IMR-90 (cell line): Measurements from ENCODE around the gene ZC2HC1C. TPM values are rescaled to one million over a fixed set of nuclear protein-coding genes. Genes with fewer than 3 reads are reported as not detected.

Experiments used
- ATAC-seq: fragments of 200-7000 bp; cut with Tn5 transposase; 2 replicates; pipeline ENCODE4 v1.9.1; 2020; ENCODE audit warnings: low read depth, mild to moderate bottlenecking, moderate library complexity
- BruUV-seq: library from RNA; stranded (reverse); fragments of 400-500 nt; replicated peaks from 2 replicates; lab custom pipeline; 2021; lab: Mats Ljungman, UMichigan
- CTCF ChIA-PET: fragments of 300-600 bp; formaldehyde crosslinking; extraction: SDS; loops from one replicate; lab custom pipeline; 2021; ENCODE audit warnings: antibody characterized with exemption; lab: Yijun Ruan, JAX
- POLR2A ChIA-PET: fragments of 300-600 bp; sonication (Branson Sonifier 250); formaldehyde crosslinking; loops from one replicate; lab custom pipeline; 2022; ENCODE audit warnings: antibody characterized with exemption; ENCODE audit not compliant: unreplicated experiment; lab: Charles Lee
- DNase-seq: peaks from one replicate; pipeline ENCODE4 v3.0.0; 2013
- H2AFZ ChIP-seq: replicated peaks from 2 replicates; pipeline ENCODE3; 2013; ENCODE audit warnings: low read length, mild to moderate bottlenecking; ENCODE audit not compliant: poor library complexity
- H2AK5ac ChIP-seq: 2 replicates; pipeline ENCODE4 v1.6.1; 2013; ENCODE audit warnings: low read depth, low read length, inconsistent platforms
- H2AK9ac ChIP-seq: replicated peaks from 2 replicates; pipeline ENCODE3; 2013; ENCODE audit warnings: mild to moderate bottlenecking, low read depth, low read length, moderate library complexity; ENCODE audit not compliant: poor library complexity
- H2BK120ac ChIP-seq: 2 replicates; pipeline ENCODE4 v1.6.1; 2013; ENCODE audit warnings: low read depth, low read length, inconsistent platforms
- H2BK15ac ChIP-seq: 3 replicates; pipeline ENCODE4 v1.6.1; 2013; ENCODE audit warnings: low read depth, low read length, inconsistent platforms
- H2BK20ac ChIP-seq: 2 replicates; pipeline ENCODE4 v1.6.1; 2013; ENCODE audit warnings: low read depth, mild to moderate bottlenecking, inconsistent platforms, low read length, moderate library complexity
- H2BK5ac ChIP-seq: 2 replicates; pipeline ENCODE4 v1.6.1; 2013; ENCODE audit warnings: mild to moderate bottlenecking, low read depth, low read length, inconsistent platforms; ENCODE audit not compliant: poor library complexity, severe bottlenecking
- H3K14ac ChIP-seq: replicated peaks from 2 replicates; pipeline ENCODE4 v1.6.1; 2013; ENCODE audit warnings: low read depth, low read length, inconsistent platforms
- H3K18ac ChIP-seq: 2 replicates; pipeline ENCODE4 v1.6.1; 2013; ENCODE audit warnings: low read depth, low read length, control low read depth
- H3K23ac ChIP-seq: 2 replicates; pipeline ENCODE4 v1.6.1; 2013; ENCODE audit warnings: low read depth, low read length, inconsistent platforms
- H3K27ac ChIP-seq: 2 replicates; pipeline ENCODE4 v1.5.1; 2013; ENCODE audit warnings: mild to moderate bottlenecking, control low read depth, low read length; ENCODE audit not compliant: insufficient read depth
- H3K27me3 ChIP-seq: 2 replicates; pipeline ENCODE4 v1.6.1; 2013; ENCODE audit warnings: low read length; ENCODE audit not compliant: control insufficient read depth, insufficient read depth
- H3K36me3 ChIP-seq: 2 replicates; pipeline ENCODE4 v1.6.1; 2013; ENCODE audit warnings: low read length, mixed read lengths; ENCODE audit not compliant: control insufficient read depth, insufficient read depth
- H3K4ac ChIP-seq: 2 replicates; pipeline ENCODE4 v1.6.1; 2013; ENCODE audit warnings: low read depth, low read length, inconsistent platforms
- H3K4me1 ChIP-seq: 2 replicates; pipeline ENCODE4 v1.6.1; 2013; ENCODE audit warnings: low read length, mixed read lengths; ENCODE audit not compliant: control insufficient read depth, insufficient read depth
- H3K4me2 ChIP-seq: 2 replicates; pipeline ENCODE4 v1.6.1; 2013; ENCODE audit warnings: low read depth, mild to moderate bottlenecking, control low read depth, low read length, moderate library complexity
- H3K4me3 ChIP-seq: 2 replicates; pipeline ENCODE4 v1.5.1; 2013; ENCODE audit warnings: low read depth, mild to moderate bottlenecking, control low read depth, low read length, moderate library complexity; ENCODE audit not compliant: insufficient read depth
- H3K56ac ChIP-seq: 2 replicates; pipeline ENCODE4 v1.6.1; 2013; ENCODE audit warnings: low read length, inconsistent platforms; ENCODE audit not compliant: insufficient read depth; ENCODE audit errors: extremely low read depth
- H3K79me1 ChIP-seq, 2 experiments: 2 replicates each; pipeline ENCODE4 v1.6.1; 2013; ENCODE audit warnings: low read length in 2 of 2, inconsistent platforms in 1 of 2, low read depth in 1 of 2
- H3K9ac ChIP-seq: 2 replicates; pipeline ENCODE4 v1.6.1; 2013; ENCODE audit warnings: low read depth, low read length, control low read depth
- H3K9me1 ChIP-seq: 2 replicates; pipeline ENCODE4 v1.6.1; 2013; ENCODE audit warnings: low read length, inconsistent platforms; ENCODE audit not compliant: insufficient read depth
- H3K9me3 ChIP-seq: 2 replicates; pipeline ENCODE4 v1.6.1; 2013; ENCODE audit warnings: low read length; ENCODE audit not compliant: control insufficient read depth, insufficient read depth
- H4K20me1 ChIP-seq: 2 replicates; pipeline ENCODE4 v1.6.1; 2013; ENCODE audit warnings: low read length, inconsistent platforms; ENCODE audit not compliant: insufficient read depth
- H4K5ac ChIP-seq: 2 replicates; pipeline ENCODE4 v1.6.1; 2013; ENCODE audit warnings: mild to moderate bottlenecking, low read depth, low read length, control low read depth
- H4K8ac ChIP-seq, 2 experiments: 2 replicates each; pipeline ENCODE4 v1.6.1; 2013; ENCODE audit warnings: low read depth in 2 of 2, low read length in 2 of 2, control low read depth in 1 of 2, inconsistent platforms in 1 of 2
- H4K91ac ChIP-seq: 2 replicates; pipeline ENCODE4 v1.6.1; 2013; ENCODE audit warnings: low read depth, low read length, inconsistent platforms; ENCODE audit not compliant: insufficient read depth
- BHLHE40 ChIP-seq: fragments of 150-350 bp; IDR thresholded peaks from 2 replicates; pipeline ENCODE4 v1.6.1; 2016; ENCODE audit warnings: mild to moderate bottlenecking, low read depth, low read length
- CEBPB ChIP-seq: IDR thresholded peaks from 2 replicates; pipeline ENCODE4 v1.6.1; 2012; ENCODE audit warnings: low read depth, low read length, improper control_type of control experiment
- CHD1 ChIP-seq: IDR thresholded peaks from 2 replicates; pipeline ENCODE4 v1.6.1; 2012; ENCODE audit warnings: low read depth, low read length, improper control_type of control experiment
- CTCF ChIP-seq: conservative IDR thresholded peaks from 2 replicates; pipeline ENCODE4 v1.5.1; 2012; ENCODE audit warnings: mild to moderate bottlenecking, low read depth, low read length, improper control_type of control experiment
- ELK1 ChIP-seq: fragments of 150-350 bp; IDR thresholded peaks from 2 replicates; pipeline ENCODE4 v1.6.1; 2016; ENCODE audit warnings: low read depth, mild to moderate bottlenecking, low read length, moderate library complexity, borderline replicate concordance
- FOS ChIP-seq: fragments of 150-350 bp; IDR thresholded peaks from 2 replicates; pipeline ENCODE4 v1.6.1; 2016; ENCODE audit warnings: low read depth, low read length
- MAFK ChIP-seq: IDR thresholded peaks from 2 replicates; pipeline ENCODE4 v1.6.1; 2012; ENCODE audit warnings: low read depth, low read length, improper control_type of control experiment
- MAZ ChIP-seq: IDR thresholded peaks from 2 replicates; pipeline ENCODE4 v1.6.1; 2012; ENCODE audit warnings: low read depth, mild to moderate bottlenecking, low read length, improper control_type of control experiment, moderate library complexity, borderline replicate concordance
- MXI1 ChIP-seq: IDR thresholded peaks from 2 replicates; pipeline ENCODE4 v1.6.1; 2012; ENCODE audit warnings: low read depth, mild to moderate bottlenecking, low read length, moderate library complexity, borderline replicate concordance
- NFE2L2 ChIP-seq: fragments of 150-350 bp; IDR thresholded peaks from 2 replicates; pipeline ENCODE4 v1.6.1; 2016; ENCODE audit warnings: low read depth, mild to moderate bottlenecking, low read length
- POLR2A ChIP-seq: IDR thresholded peaks from 2 replicates; pipeline ENCODE4 v1.6.1; 2012; ENCODE audit warnings: mild to moderate bottlenecking, low read depth, low read length
- RAD21 ChIP-seq: IDR thresholded peaks from 2 replicates; pipeline ENCODE4 v1.6.1; 2012; ENCODE audit warnings: low read length, improper control_type of control experiment
- RCOR1 ChIP-seq: IDR thresholded peaks from 2 replicates; pipeline ENCODE4 v1.6.1; 2012; ENCODE audit warnings: mild to moderate bottlenecking, low read length, improper control_type of control experiment; ENCODE audit not compliant: insufficient replicate concordance
- RFX5 ChIP-seq: IDR thresholded peaks from 2 replicates; pipeline ENCODE4 v1.8.0; 2012; ENCODE audit warnings: low read depth, mild to moderate bottlenecking, low read length, moderate library complexity
- SMC3 ChIP-seq: fragments of 150-350 bp; IDR thresholded peaks from 2 replicates; pipeline ENCODE4 v1.6.1; 2016; ENCODE audit warnings: low read depth, mild to moderate bottlenecking, antibody characterized with exemption, low read length, moderate library complexity
- USF2 ChIP-seq: fragments of 150-350 bp; IDR thresholded peaks from 2 replicates; pipeline ENCODE4 v1.6.1; 2017; ENCODE audit warnings: mild to moderate bottlenecking, antibody characterized with exemption, low read length, low read depth
- WGBS, 2 experiments: methylation state at CpG; one replicate each; pipeline versions ENCODE4 v1.1.5 to v1.1.7; 2013; ENCODE audit warnings: missing lambda C conversion rate in 2 of 2; ENCODE audit not compliant: insufficient read length in 1 of 2; ENCODE audit errors: extremely low coverage in 2 of 2; 5-methylcytosine and 5-hydroxymethylcytosine counted together
- dilution Hi-C: fragments of 300-500 bp; cut with HindIII; formaldehyde crosslinking; loops from one replicate; pipeline ENCODE4 v1.14.3; 2018; ENCODE audit warnings: low sequenced_read_pairs; ENCODE audit not compliant: unreplicated experiment
- in situ Hi-C: fragments of 300-500 bp; cut with MboI; formaldehyde crosslinking; loops from 3 replicates; pipeline ENCODE4 v1.14.3; 2019; ENCODE audit warnings: low sequenced_read_pairs, inconsistent platforms, mixed read lengths
- intact Hi-C: fragments of 100-400 bp; cut with micrococcal nuclease; formaldehyde crosslinking; loops from 2 replicates; pipeline ENCODE4 v1.10.0; 2022
- polyA plus RNA-seq, 3 experiments: library from polyadenylated mRNA; depleted of rRNA; stranded (reverse); fragments of >200 nt; gene quantifications; 2 replicates each; pipeline ENCODE4 v1.2.3, GENCODE V29; 2012; ENCODE audit warnings: low replicate concordance in 1 of 3
- total RNA-seq: library from RNA; depleted of rRNA; stranded (reverse); fragments of >200 nt; gene quantifications from 2 replicates; pipeline ENCODE4 v1.2.3, GENCODE V29; 2012

Gene ZC2HC1C
- total and polyA plus RNA-seq, 2 of the 4 experiments (the other 2 are of a cell fraction): 0.15 to 0.54 TPM

GRCh38 chr14:75081660-75082229, 12.3 kb downstream of the ZC2HC1C start:
- Histone ChIP-seq H2AFZ (no peak overlapping the region), H3K27ac (no peak overlapping the region), H3K18ac (no peak overlapping the region), H2BK20ac (no peak overlapping the region), H3K79me1 (no peaks in the 10 kb centered on the region), H3K4me3 (no peak overlapping the region), H4K91ac (no peak overlapping the region), H3K4me2 (no peak overlapping the region), H3K4ac (no peak overlapping the region), H3K56ac (no peak overlapping the region), H2AK5ac (no peak overlapping the region), H2BK5ac (no peak overlapping the region), H4K5ac (no peak overlapping the region), H3K23ac (no peak overlapping the region), H2BK15ac (no peak overlapping the region), H2BK120ac (no peak overlapping the region), H3K9me1 (peaks cover 3% of the 10 kb centered on the region; the same call in 1 of the 2 replicates), H4K20me1 (no peaks in the 10 kb centered on the region), H3K14ac (no peak overlapping the region), H2AK9ac (no peak overlapping the region), H4K8ac (no peak overlapping the region), H3K4me1 (peaks cover 6% of the 10 kb centered on the region), H3K9me3 (no peaks in the 10 kb centered on the region), H3K9ac (no peak overlapping the region), H3K36me3 (peaks cover 23% of the 10 kb centered on the region), H3K27me3 (no peaks in the 10 kb centered on the region)
- peak; percentile 34 for DNase-seq
- ChIA-PET CTCF (interaction anchor here (0.6 kb wide), 1 partner anchor 11 kb away, joined by 3 read pairs; no protein-coding TSS in a partner anchor), POLR2A (no interaction called here)
- intact Hi-C loops (no loop called here), dilution Hi-C loops (no loop called here), in situ Hi-C loops (no loop called here)
- peak; percentile 81 for ATAC-seq
- WGBS, 2 experiments: no CpG with 5 or more reads among the region's 2 CpGs
- no TSS peak for BruUV-seq
- TF ChIP-seq RFX5 (no peak), MXI1 (no peak), RAD21 (no peak), SMC3 (no peak), POLR2A (no peak), NFE2L2 (no peak), CTCF (no peak), BHLHE40 (no peak), MAZ (no peak), CHD1 (no peak), ELK1 (no peak), CEBPB (no peak), FOS (no peak), MAFK (no peak), RCOR1 (no peak), USF2 (no peak)
